GM04504 (cell line): ENCODE data around the gene GOLT1A.
"Not testable (repeated sequence)": the region's sequence is repeated elsewhere in the genome, so short reads cannot be mapped to it uniquely, and the experiment has no call there.

Source experiments
- DNase-seq: peaks from one replicate; pipeline ENCODE4 v3.0.0-alpha.2; 2012; ENCODE audit warnings: low read depth

Gene GOLT1A

GRCh38 chr1:204248954-204249353 is 35.2 kb upstream of the GOLT1A start:
- DNase-seq, result no peak

- DNase-seq, result no peak
Measured at GRCh38 chr1:204246876-204247275, 33.1 kb upstream of the GOLT1A start.

- no peak for DNase-seq
Measured at GRCh38 chr1:204242920-204243319, 29.1 kb upstream of the GOLT1A start.

- no peak for DNase-seq
Measured at GRCh38 chr1:204241914-204242313, 28.1 kb upstream of the GOLT1A start.

- DNase-seq, result no peak
Measured at GRCh38 chr1:204241050-204241449, 27.3 kb upstream of the GOLT1A start.

- no peak for DNase-seq
Measured at GRCh38 chr1:204240233-204240632, 26.4 kb upstream of the GOLT1A start.

- DNase-seq, result not testable (repeated sequence)
Measured at GRCh38 chr1:204239401-204239800, 25.6 kb upstream of the GOLT1A start.

- DNase-seq, result not testable (repeated sequence)
Measured at GRCh38 chr1:204238520-204238919, 24.7 kb upstream of the GOLT1A start.

GRCh38 chr1:204237515-204237914 is 23.7 kb upstream of the GOLT1A start:
- not testable (repeated sequence) for DNase-seq

- no peak for DNase-seq
Measured at GRCh38 chr1:204232526-204232925, 18.7 kb upstream of the GOLT1A start.

- DNase-seq, result no peak
Measured at GRCh38 chr1:204230211-204230610, 16.4 kb upstream of the GOLT1A start.

GRCh38 chr1:204228896-204229295 is 15.1 kb upstream of the GOLT1A start:
- DNase-seq, result no peak

GRCh38 chr1:204227996-204228785 is 14.4 kb upstream of the GOLT1A start:
- DNase-seq, result no peak

GRCh38 chr1:204227351-204227750 is 13.6 kb upstream of the GOLT1A start:
- no peak for DNase-seq

GRCh38 chr1:204225841-204226735 is 12.3 kb upstream of the GOLT1A start:
- no peak for DNase-seq

GRCh38 chr1:204224655-204225054 is 10.9 kb upstream of the GOLT1A start:
- no peak for DNase-seq

- no peak for DNase-seq
Measured at GRCh38 chr1:204223129-204223860, 9.5 kb upstream of the GOLT1A start.

- no peak for DNase-seq
Measured at GRCh38 chr1:204222764-204223055, 8.9 kb upstream of the GOLT1A start.

GRCh38 chr1:204222006-204222763 is 8.4 kb upstream of the GOLT1A start:
- no peak for DNase-seq

GRCh38 chr1:204221271-204221670 is 7.5 kb upstream of the GOLT1A start:
- DNase-seq, result no peak

GRCh38 chr1:204219971-204220616 is 6.3 kb upstream of the GOLT1A start:
- no peak for DNase-seq
